HL-60 (cell line): ENCODE data around the gene FCHO2.

Experiments
- DNase-seq, 2 experiments: peaks; one replicate each; pipeline ENCODE4 v3.0.0-alpha.2; 2010 to 2020; ENCODE audit warnings: low read depth in 1 of 2, low spot score in 1 of 2
- H3K27ac ChIP-seq: fragments of 250-450 bp; sonication (Bioruptor Pico); replicated peaks from 2 replicates; pipeline ENCODE4 v1.5.1; 2020; ENCODE audit warnings: mild to moderate bottlenecking, moderate library complexity
- H3K27me3 ChIP-seq: fragments of 250-450 bp; sonication (Bioruptor Pico); 2 replicates; pipeline ENCODE4 v1.5.1; 2021; ENCODE audit warnings: mild to moderate bottlenecking, moderate library complexity; ENCODE audit not compliant: insufficient read depth, poor library complexity, severe bottlenecking
- H3K4me3 ChIP-seq: replicated peaks from 2 replicates; pipeline ENCODE4 v1.5.1; 2011; ENCODE audit warnings: mild to moderate bottlenecking, control low read depth, low read length; ENCODE audit not compliant: insufficient read depth
- GABPA ChIP-seq: IDR thresholded peaks from 2 replicates; pipeline ENCODE4 v1.6.1; 2012; ENCODE audit warnings: low read depth
- POLR2AphosphoS5 ChIP-seq: IDR thresholded peaks from 2 replicates; pipeline ENCODE4 v1.6.1; 2012; ENCODE audit warnings: low read depth
- SPI1 ChIP-seq: IDR thresholded peaks from 2 replicates; pipeline ENCODE4 v1.6.1; 2012; ENCODE audit warnings: low read depth, mild to moderate bottlenecking, borderline replicate concordance
- TF ChIP-seq, protein P1 (sequence below): IDR thresholded peaks from one replicate; pipeline ENCODE4 v1.5.1; 2011; ENCODE audit warnings: low read length, control low read depth, inconsistent platforms; ENCODE audit not compliant: insufficient read depth
- TF ChIP-seq, protein P2 (sequence below): IDR thresholded peaks from 2 replicates; pipeline ENCODE4 v1.6.1; 2012; ENCODE audit warnings: low read depth; ENCODE audit not compliant: insufficient replicate concordance

FCHO2 gene

DNA sequence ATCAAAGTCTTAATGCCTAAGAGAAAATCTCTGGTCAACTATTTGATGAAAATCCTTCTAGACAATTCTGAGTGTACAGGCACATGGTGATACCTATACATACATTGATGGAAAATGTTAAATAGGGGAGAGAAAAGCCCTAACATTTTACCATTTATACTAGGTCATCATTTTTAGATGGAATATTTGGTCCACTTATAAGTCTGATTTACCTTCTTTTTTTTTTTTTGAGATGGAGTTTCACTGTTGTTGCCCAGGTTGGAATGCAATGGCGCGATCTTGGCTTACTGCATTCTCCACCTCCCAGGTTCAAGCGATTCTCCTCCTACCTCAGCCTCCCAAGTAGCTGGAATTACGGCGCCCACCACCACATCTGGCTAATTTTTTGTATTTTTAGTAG lies 81.7 kb downstream of the FCHO2 start:
- H3K27me3 ChIP-seq: no peaks in the 10 kb centered on the region
- H3K4me3 ChIP-seq: no peak overlapping the region
- no peak overlapping the region for H3K27ac ChIP-seq
- TF ChIP-seq, protein P1, sequence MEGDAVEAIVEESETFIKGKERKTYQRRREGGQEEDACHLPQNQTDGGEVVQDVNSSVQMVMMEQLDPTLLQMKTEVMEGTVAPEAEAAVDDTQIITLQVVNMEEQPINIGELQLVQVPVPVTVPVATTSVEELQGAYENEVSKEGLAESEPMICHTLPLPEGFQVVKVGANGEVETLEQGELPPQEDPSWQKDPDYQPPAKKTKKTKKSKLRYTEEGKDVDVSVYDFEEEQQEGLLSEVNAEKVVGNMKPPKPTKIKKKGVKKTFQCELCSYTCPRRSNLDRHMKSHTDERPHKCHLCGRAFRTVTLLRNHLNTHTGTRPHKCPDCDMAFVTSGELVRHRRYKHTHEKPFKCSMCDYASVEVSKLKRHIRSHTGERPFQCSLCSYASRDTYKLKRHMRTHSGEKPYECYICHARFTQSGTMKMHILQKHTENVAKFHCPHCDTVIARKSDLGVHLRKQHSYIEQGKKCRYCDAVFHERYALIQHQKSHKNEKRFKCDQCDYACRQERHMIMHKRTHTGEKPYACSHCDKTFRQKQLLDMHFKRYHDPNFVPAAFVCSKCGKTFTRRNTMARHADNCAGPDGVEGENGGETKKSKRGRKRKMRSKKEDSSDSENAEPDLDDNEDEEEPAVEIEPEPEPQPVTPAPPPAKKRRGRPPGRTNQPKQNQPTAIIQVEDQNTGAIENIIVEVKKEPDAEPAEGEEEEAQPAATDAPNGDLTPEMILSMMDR: no peak
- TF ChIP-seq SPI1 (no peak), GABPA (no peak), POLR2AphosphoS5 (no peak)
- TF ChIP-seq, protein P2, sequence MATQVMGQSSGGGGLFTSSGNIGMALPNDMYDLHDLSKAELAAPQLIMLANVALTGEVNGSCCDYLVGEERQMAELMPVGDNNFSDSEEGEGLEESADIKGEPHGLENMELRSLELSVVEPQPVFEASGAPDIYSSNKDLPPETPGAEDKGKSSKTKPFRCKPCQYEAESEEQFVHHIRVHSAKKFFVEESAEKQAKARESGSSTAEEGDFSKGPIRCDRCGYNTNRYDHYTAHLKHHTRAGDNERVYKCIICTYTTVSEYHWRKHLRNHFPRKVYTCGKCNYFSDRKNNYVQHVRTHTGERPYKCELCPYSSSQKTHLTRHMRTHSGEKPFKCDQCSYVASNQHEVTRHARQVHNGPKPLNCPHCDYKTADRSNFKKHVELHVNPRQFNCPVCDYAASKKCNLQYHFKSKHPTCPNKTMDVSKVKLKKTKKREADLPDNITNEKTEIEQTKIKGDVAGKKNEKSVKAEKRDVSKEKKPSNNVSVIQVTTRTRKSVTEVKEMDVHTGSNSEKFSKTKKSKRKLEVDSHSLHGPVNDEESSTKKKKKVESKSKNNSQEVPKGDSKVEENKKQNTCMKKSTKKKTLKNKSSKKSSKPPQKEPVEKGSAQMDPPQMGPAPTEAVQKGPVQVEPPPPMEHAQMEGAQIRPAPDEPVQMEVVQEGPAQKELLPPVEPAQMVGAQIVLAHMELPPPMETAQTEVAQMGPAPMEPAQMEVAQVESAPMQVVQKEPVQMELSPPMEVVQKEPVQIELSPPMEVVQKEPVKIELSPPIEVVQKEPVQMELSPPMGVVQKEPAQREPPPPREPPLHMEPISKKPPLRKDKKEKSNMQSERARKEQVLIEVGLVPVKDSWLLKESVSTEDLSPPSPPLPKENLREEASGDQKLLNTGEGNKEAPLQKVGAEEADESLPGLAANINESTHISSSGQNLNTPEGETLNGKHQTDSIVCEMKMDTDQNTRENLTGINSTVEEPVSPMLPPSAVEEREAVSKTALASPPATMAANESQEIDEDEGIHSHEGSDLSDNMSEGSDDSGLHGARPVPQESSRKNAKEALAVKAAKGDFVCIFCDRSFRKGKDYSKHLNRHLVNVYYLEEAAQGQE: no peak
- DNase-seq: no peak

DNA sequence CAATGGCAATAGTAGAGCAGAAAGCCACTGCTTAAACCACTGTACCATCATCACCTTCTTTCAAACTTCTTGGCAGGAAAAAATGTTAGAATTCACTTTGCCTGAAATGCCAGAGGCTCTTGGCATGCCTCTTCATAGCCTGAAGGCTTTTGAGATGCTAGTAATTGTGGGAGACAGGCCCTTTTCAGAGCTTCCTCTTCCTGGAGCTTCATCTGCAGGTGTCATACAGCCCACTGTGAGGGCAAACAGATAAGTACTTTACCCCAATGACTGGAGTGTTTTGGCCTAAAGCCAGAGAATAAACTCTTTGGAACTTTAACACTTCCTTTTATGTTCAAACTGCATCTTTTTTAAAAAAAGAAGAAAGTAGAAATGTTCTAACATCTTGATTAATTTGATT lies 83.2 kb downstream of the FCHO2 start:
- Histone ChIP-seq H3K27ac (no peak overlapping the region), H3K27me3 (no peaks in the 10 kb centered on the region)
- DNase-seq: peak in 1 of 2 experiments; percentile 1

DNA sequence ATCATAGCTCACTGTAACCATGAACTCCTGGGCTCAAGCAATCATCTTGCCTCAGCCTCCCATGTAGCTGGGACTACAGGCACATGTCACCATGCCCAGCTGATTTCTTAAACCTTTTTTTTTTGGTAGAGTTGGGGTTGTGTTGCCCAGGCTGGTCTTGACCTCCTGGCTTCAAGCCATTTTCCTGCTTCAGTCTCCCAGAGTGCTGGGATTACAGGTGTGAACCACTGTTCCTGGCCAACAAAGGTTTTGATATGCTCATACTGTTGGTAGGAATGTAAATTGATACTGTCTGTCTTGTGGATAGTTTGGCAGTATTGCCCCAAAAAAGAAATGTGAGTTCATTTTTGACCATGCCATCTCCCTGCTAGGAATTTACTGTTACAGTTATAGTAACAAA lies 87.2 kb downstream of the FCHO2 start:
- Histone ChIP-seq H3K4me3 (no peak overlapping the region), H3K27ac (no peak overlapping the region), H3K27me3 (no peaks in the 10 kb centered on the region)
- DNase-seq: no peak
- no peak for TF ChIP-seq SPI1
- TF ChIP-seq, protein P2: no peak
- TF ChIP-seq GABPA: no peak
- TF ChIP-seq POLR2AphosphoS5: no peak
- TF ChIP-seq, protein P1: no peak

More for the DNA sequence above, 83.2 kb downstream of the FCHO2 start:
- TF ChIP-seq SPI1 (no peak), POLR2AphosphoS5 (no peak), GABPA (no peak)
- TF ChIP-seq, protein P1: no peak
- TF ChIP-seq, protein P2: no peak
- no peak overlapping the region for H3K4me3 ChIP-seq
